OCI-LY7 (cell line): ENCODE measurements around the gene CSKMT. TPM values are rescaled to one million over a fixed set of nuclear protein-coding genes. Genes with fewer than 3 reads are reported as not detected.
A peak's percentile ranks its signal among the peaks of the same experiment; 100 is the strongest.
"Not testable (repeated sequence)": the region's sequence is repeated elsewhere in the genome, so short reads cannot be mapped to it uniquely, and the experiment has no call there.

Experiments used
- BruUV-seq: library from RNA; stranded (reverse); fragments of 400-500 nt; replicated peaks from 2 replicates; lab custom pipeline; 2021; lab: Mats Ljungman, UMichigan
- CTCF ChIA-PET: fragments of 300-600 bp; sonication (Branson Sonifier 250); formaldehyde crosslinking; loops from one replicate; lab custom pipeline; 2022; ENCODE audit warnings: antibody characterized with exemption; ENCODE audit not compliant: unreplicated experiment; lab: Charles Lee
- POLR2A ChIA-PET: fragments of 300-600 bp; sonication (Branson Sonifier 250); formaldehyde crosslinking; loops from one replicate; lab custom pipeline; 2022; ENCODE audit warnings: antibody characterized with exemption; lab: Charles Lee
- DNase-seq: peaks from one replicate; pipeline ENCODE4 v3.0.0-alpha.2; 2015; ENCODE audit warnings: low spot score
- H2AFZ ChIP-seq: fragments of 200-600 bp; sonication (generic), shearing (Covaris generic); 2 replicates; pipeline ENCODE4 v1.6.1; 2014; ENCODE audit warnings: mild to moderate bottlenecking, antibody characterized with exemption, low read length, moderate library complexity
- H3K27ac ChIP-seq: fragments of 200-600 bp; sonication (generic); 2 replicates; pipeline ENCODE4 v1.5.1; 2014; ENCODE audit warnings: mixed run types, low read depth, mild to moderate bottlenecking, moderate library complexity, low read length, inconsistent platforms; ENCODE audit not compliant: poor library complexity, severe bottlenecking
- H3K36me3 ChIP-seq: fragments of 200-600 bp; sonication (generic); 2 replicates; pipeline ENCODE4 v1.6.1; 2014; ENCODE audit warnings: mild to moderate bottlenecking, antibody characterized with exemption, low read length, moderate library complexity, mixed read lengths; ENCODE audit not compliant: insufficient read depth
- H3K4me1 ChIP-seq: fragments of 200-600 bp; sonication (generic); 2 replicates; pipeline ENCODE4 v1.5.1; 2014; ENCODE audit warnings: mild to moderate bottlenecking, low read length; ENCODE audit not compliant: insufficient read depth, poor library complexity, severe bottlenecking
- H3K4me2 ChIP-seq: fragments of 200-600 bp; sonication (generic); 2 replicates; pipeline ENCODE4 v1.6.1; 2014; ENCODE audit warnings: mild to moderate bottlenecking, low read length
- H3K4me3 ChIP-seq: fragments of 200-600 bp; sonication (generic); 2 replicates; pipeline ENCODE4 v1.5.1; 2014; ENCODE audit warnings: mild to moderate bottlenecking, low read depth, low read length; ENCODE audit not compliant: poor library complexity, severe bottlenecking
- H3K79me2 ChIP-seq: fragments of 200-600 bp; sonication (generic); 2 replicates; pipeline ENCODE4 v1.6.1; 2016; ENCODE audit warnings: low read depth, mild to moderate bottlenecking, low read length, moderate library complexity, mixed read lengths; ENCODE audit not compliant: insufficient read depth
- H3K9me2 ChIP-seq: fragments of 200-600 bp; sonication (generic); 2 replicates; pipeline ENCODE4 v1.6.1; 2016; ENCODE audit warnings: mild to moderate bottlenecking, low read length, mixed read lengths; ENCODE audit not compliant: insufficient read depth
- H3K9me3 ChIP-seq: fragments of 200-600 bp; sonication (generic); 2 replicates; pipeline ENCODE4 v1.6.1; 2014; ENCODE audit warnings: mild to moderate bottlenecking, mixed run types, low read length, mixed read lengths
- H4K20me1 ChIP-seq: fragments of 200-600 bp; sonication (generic); 2 replicates; pipeline ENCODE4 v1.6.1; 2014; ENCODE audit warnings: mild to moderate bottlenecking, antibody characterized with exemption, low read length, moderate library complexity, mixed read lengths; ENCODE audit not compliant: insufficient read depth
- EZH2phosphoT487 ChIP-seq: fragments of 200-600 bp; sonication (generic); IDR thresholded peaks from 2 replicates; pipeline ENCODE4 v1.6.1; 2018; ENCODE audit warnings: low read depth, borderline replicate concordance, mild to moderate bottlenecking, mixed run types, antibody characterized with exemption, low read length, moderate library complexity, mixed read lengths
- intact Hi-C: fragments of 100-400 bp; cut with micrococcal nuclease; formaldehyde crosslinking; loops from one replicate; pipeline ENCODE4 v1.10.0; 2022; ENCODE audit not compliant: unreplicated experiment
- total RNA-seq, 2 experiments: library from RNA; depleted of rRNA in 1 of 2; stranded (reverse); fragments of >200 nt in 1 of 2; shearing (Covaris generic) in 1 of 2; gene quantifications; 2 replicates each; pipeline ENCODE4 v1.2.3, GENCODE V29; 2014 to 2022
- TF ChIP-seq, protein P1 (sequence below): fragments of 200-600 bp; sonication (generic); conservative IDR thresholded peaks from 2 replicates; pipeline ENCODE4 v1.5.1; 2014; ENCODE audit warnings: mild to moderate bottlenecking, antibody characterized with exemption, low read length, moderate library complexity, mixed read lengths

CSKMT gene
- total RNA-seq, 2 experiments from 2014 or later: 80.1 to 88.4 TPM

GRCh38 chr11:62648185-62648966, 16.7 kb upstream of the CSKMT start:
- TF ChIP-seq EZH2phosphoT487: no peak
- TF ChIP-seq, protein P1, sequence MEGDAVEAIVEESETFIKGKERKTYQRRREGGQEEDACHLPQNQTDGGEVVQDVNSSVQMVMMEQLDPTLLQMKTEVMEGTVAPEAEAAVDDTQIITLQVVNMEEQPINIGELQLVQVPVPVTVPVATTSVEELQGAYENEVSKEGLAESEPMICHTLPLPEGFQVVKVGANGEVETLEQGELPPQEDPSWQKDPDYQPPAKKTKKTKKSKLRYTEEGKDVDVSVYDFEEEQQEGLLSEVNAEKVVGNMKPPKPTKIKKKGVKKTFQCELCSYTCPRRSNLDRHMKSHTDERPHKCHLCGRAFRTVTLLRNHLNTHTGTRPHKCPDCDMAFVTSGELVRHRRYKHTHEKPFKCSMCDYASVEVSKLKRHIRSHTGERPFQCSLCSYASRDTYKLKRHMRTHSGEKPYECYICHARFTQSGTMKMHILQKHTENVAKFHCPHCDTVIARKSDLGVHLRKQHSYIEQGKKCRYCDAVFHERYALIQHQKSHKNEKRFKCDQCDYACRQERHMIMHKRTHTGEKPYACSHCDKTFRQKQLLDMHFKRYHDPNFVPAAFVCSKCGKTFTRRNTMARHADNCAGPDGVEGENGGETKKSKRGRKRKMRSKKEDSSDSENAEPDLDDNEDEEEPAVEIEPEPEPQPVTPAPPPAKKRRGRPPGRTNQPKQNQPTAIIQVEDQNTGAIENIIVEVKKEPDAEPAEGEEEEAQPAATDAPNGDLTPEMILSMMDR: no peak
- Histone ChIP-seq H3K27ac (no peak overlapping the region), H3K9me2 (no peaks in the 10 kb centered on the region), H3K4me1 (peaks cover 30% of the 10 kb centered on the region), H2AFZ (no peak overlapping the region), H3K4me2 (no peak overlapping the region), H3K79me2 (peaks cover 53% of the 10 kb centered on the region), H4K20me1 (no peaks in the 10 kb centered on the region), H3K9me3 (no peaks in the 10 kb centered on the region), H3K36me3 (peaks cover 43% of the 10 kb centered on the region), H3K4me3 (no peak overlapping the region)
- no TSS peak for BruUV-seq
- ChIA-PET POLR2A (interaction anchor here (1.4 to 10.5 kb wide), 2 partner anchors 18 to 23 kb away, joined by 4 to 159 read pairs; partner anchors contain the start of genes C11orf98, CSKMT, LBHD1 and UQCC3), CTCF (interaction anchor here (1.0 kb wide), 1 partner anchor 16 kb away, joined by 3 read pairs; the partner anchor contains the start of genes C11orf98 and CSKMT)
- intact Hi-C loops: no loop called here
- DNase-seq: no peak

DNA sequence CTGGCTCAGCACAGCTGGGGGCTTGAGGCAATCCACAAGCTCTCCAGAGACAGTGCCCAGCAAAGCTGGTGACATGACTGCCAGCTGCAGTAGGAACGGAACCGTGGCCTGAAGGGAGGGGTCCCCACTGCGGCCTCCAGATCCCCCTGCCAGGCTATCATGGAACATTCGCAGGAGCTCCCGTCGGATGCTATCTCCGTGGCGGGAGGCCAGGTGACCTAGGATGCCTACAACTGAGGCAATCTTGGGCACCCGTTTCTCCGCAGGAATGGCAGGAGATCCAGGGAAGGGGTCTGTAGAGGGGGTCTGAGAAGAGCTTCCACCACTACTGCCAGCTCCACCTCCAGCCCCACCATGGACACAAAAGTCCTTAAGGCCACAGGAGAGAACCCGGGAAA, 16.1 kb upstream of the CSKMT start:
- Histone ChIP-seq H4K20me1 (no peaks in the 10 kb centered on the region), H3K9me2 (no peaks in the 10 kb centered on the region), H3K27ac (no peak overlapping the region), H3K4me2 (no peak overlapping the region), H3K9me3 (no peaks in the 10 kb centered on the region), H3K4me1 (peaks cover 36% of the 10 kb centered on the region), H3K4me3 (no peak overlapping the region), H2AFZ (no peak overlapping the region), H3K79me2 (peaks cover 47% of the 10 kb centered on the region), H3K36me3 (peaks cover 37% of the 10 kb centered on the region)
- intact Hi-C loops: no loop called here
- DNase-seq: no peak
- BruUV-seq: no TSS peak
- TF ChIP-seq, protein P1: no peak
- no peak for TF ChIP-seq EZH2phosphoT487
- ChIA-PET CTCF (interaction anchor here (1.0 kb wide), 1 partner anchor 16 kb away, joined by 3 read pairs; the partner anchor contains the start of genes C11orf98 and CSKMT), POLR2A (interaction anchor here (1.2 to 10.5 kb wide), 3 partner anchors 18 to 28 kb away, joined by 4 to 159 read pairs (median 4); partner anchors contain the start of genes C11orf98, CSKMT, LBHD1 and UQCC3)

- Histone ChIP-seq H3K9me3 (no peaks in the 10 kb centered on the region), H3K4me2 (no peak overlapping the region), H3K9me2 (no peaks in the 10 kb centered on the region), H3K36me3 (peaks cover 32% of the 10 kb centered on the region), H3K4me1 (peaks cover 39% of the 10 kb centered on the region), H3K79me2 (peaks cover 42% of the 10 kb centered on the region), H3K27ac (no peak overlapping the region), H4K20me1 (no peaks in the 10 kb centered on the region), H2AFZ (no peak overlapping the region), H3K4me3 (no peak overlapping the region)
- intact Hi-C loops: no loop called here
- CTCF ChIA-PET: no interaction called here
- DNase-seq: peak; percentile 34
- TF ChIP-seq EZH2phosphoT487: no peak
- TF ChIP-seq, protein P1: no peak
- no TSS peak for BruUV-seq
- POLR2A ChIA-PET: interaction anchor here (0.7 to 10.5 kb wide), 4 partner anchors 17 to 29 kb away, joined by 4 to 159 read pairs (median 4); partner anchors contain the start of genes C11orf98, CSKMT, LBHD1 and UQCC3
Observed at GRCh38 chr11:62649486-62649885, 15.6 kb upstream of the CSKMT start.

- POLR2A ChIA-PET: interaction anchor here (0.6 to 10.5 kb wide), 3 partner anchors 16 to 136 kb away, joined by 3 to 159 read pairs (median 4); partner anchors contain the start of genes C11orf98 and CSKMT
- CTCF ChIA-PET, H3K4me2 ChIP-seq, H3K9me3 ChIP-seq, H3K4me3 ChIP-seq, H4K20me1 ChIP-seq, BruUV-seq, H3K9me2 ChIP-seq, intact Hi-C loops, H2AFZ ChIP-seq, DNase-seq, H3K27ac ChIP-seq: not testable (repeated sequence)
- peaks cover 34% of the 10 kb centered on the region for H3K79me2 ChIP-seq
- H3K36me3 ChIP-seq: peaks cover 25% of the 10 kb centered on the region
- peaks cover 34% of the 10 kb centered on the region for H3K4me1 ChIP-seq
Observed at GRCh38 chr11:62650283-62650682, 14.8 kb upstream of the CSKMT start.
